HEK293T (cell line): Measurements from ENCODE around the gene ACACB.

Experiments
- CTCF ChIA-PET: fragments of 350-600 bp; formaldehyde crosslinking; extraction: SDS; loops from one replicate; lab custom pipeline; 2021; ENCODE audit warnings: antibody characterized with exemption, inconsistent platforms; lab: Yijun Ruan, JAX
- POLR2A ChIA-PET: fragments of 350-600 bp; formaldehyde crosslinking; extraction: SDS; loops from one replicate; lab custom pipeline; 2020; ENCODE audit warnings: antibody characterized with exemption, inconsistent platforms; lab: Yijun Ruan, JAX
- DNase-seq: peaks from one replicate; pipeline ENCODE4 v3.0.0; 2012; ENCODE audit warnings: mixed read lengths; ENCODE audit errors: extremely low spot score
- ARNT ChIP-seq: fragments of 450-650 bp; IDR thresholded peaks from 2 replicates; pipeline ENCODE4 v1.6.1; 2017; ENCODE audit warnings: mild to moderate bottlenecking
- BHLHE40 ChIP-seq: fragments of 450-650 bp; IDR thresholded peaks from 2 replicates; pipeline ENCODE4 v1.6.1; 2016; ENCODE audit warnings: mild to moderate bottlenecking, moderate library complexity, borderline replicate concordance
- CTBP1 ChIP-seq: fragments of 450-650 bp; IDR thresholded peaks from 2 replicates; pipeline ENCODE4 v1.6.1; 2016; ENCODE audit warnings: borderline replicate concordance
- ELF4 ChIP-seq: fragments of 450-650 bp; IDR thresholded peaks from 2 replicates; pipeline ENCODE4 v1.6.1; 2017; ENCODE audit warnings: antibody characterized with exemption
- FOXA1 ChIP-seq: fragments of 450-650 bp; IDR thresholded peaks from 2 replicates; pipeline ENCODE4 v1.6.1; 2016; ENCODE audit warnings: mild to moderate bottlenecking
- FOXK2 ChIP-seq: fragments of 450-650 bp; IDR thresholded peaks from 2 replicates; pipeline ENCODE4 v1.6.1; 2016; ENCODE audit warnings: mild to moderate bottlenecking
- FOXM1 ChIP-seq: fragments of 450-650 bp; IDR thresholded peaks from 2 replicates; pipeline ENCODE4 v1.6.1; 2017; ENCODE audit warnings: mild to moderate bottlenecking, borderline replicate concordance
- HDGF ChIP-seq: fragments of 450-650 bp; IDR thresholded peaks from 2 replicates; pipeline ENCODE4 v1.6.1; 2017; ENCODE audit warnings: antibody characterized with exemption, borderline replicate concordance
- L3MBTL2 ChIP-seq: fragments of 450-650 bp; conservative IDR thresholded peaks from 2 replicates; pipeline ENCODE4 v1.6.1; 2016; ENCODE audit warnings: mild to moderate bottlenecking
- LEF1 ChIP-seq: fragments of 450-650 bp; IDR thresholded peaks from 2 replicates; pipeline ENCODE4 v1.6.1; 2017; ENCODE audit warnings: mild to moderate bottlenecking, borderline replicate concordance
- NFRKB ChIP-seq: fragments of 450-650 bp; IDR thresholded peaks from 2 replicates; pipeline ENCODE4 v1.6.1; 2016; ENCODE audit warnings: mild to moderate bottlenecking, moderate library complexity
- SP1 ChIP-seq: fragments of 450-650 bp; IDR thresholded peaks from 2 replicates; pipeline ENCODE4 v1.6.1; 2017
- SUZ12 ChIP-seq: fragments of 450-650 bp; IDR thresholded peaks from 2 replicates; pipeline ENCODE4 v1.6.1; 2016; ENCODE audit warnings: mild to moderate bottlenecking
- TARDBP ChIP-seq: fragments of 450-650 bp; IDR thresholded peaks from 2 replicates; pipeline ENCODE4 v1.6.1; 2016
- ZNF384 ChIP-seq: fragments of 450-650 bp; IDR thresholded peaks from 2 replicates; pipeline ENCODE4 v1.6.1; 2016
- TF ChIP-seq, protein P1 (sequence below): fragments of 450-650 bp; IDR thresholded peaks from 2 replicates; pipeline ENCODE4 v1.6.1; 2016

Gene ACACB

DNA sequence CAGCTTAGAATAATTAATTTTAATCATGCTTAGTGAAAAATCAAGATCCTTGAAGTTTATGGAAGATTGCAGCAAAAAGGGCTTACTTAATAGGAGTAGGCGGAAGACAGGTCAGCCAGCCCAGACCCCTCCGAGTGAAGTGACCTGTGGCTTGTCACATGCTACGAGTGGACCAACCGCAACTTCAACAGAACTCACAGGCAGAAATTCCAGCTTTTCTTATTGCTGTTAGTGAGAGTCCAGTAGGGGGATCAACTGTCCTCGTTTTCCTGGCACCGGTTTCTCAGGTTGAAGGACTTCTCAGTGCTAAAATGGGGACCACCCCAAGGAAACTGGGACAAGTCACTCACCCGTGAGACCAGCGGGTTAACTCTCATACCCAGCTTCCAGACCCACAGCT, 72.9 kb downstream of the ACACB start:
- POLR2A ChIA-PET: no interaction called here
- no peak for DNase-seq
- CTCF ChIA-PET: interaction anchor here (0.5 kb wide), 1 partner anchor 77 kb away, joined by 3 read pairs; no protein-coding TSS in a partner anchor
- TF ChIP-seq FOXM1: no peak
- no peak for TF ChIP-seq FOXA1
- no peak for TF ChIP-seq BHLHE40
- no peak for TF ChIP-seq ELF4
- TF ChIP-seq LEF1: no peak
- TF ChIP-seq NFRKB: no peak
- TF ChIP-seq ZNF384: no peak
- TF ChIP-seq HDGF: no peak
- TF ChIP-seq ARNT: no peak
- TF ChIP-seq FOXK2: no peak
- TF ChIP-seq CTBP1: no peak
- no peak for TF ChIP-seq TARDBP
- no peak for TF ChIP-seq L3MBTL2
- TF ChIP-seq SP1: no peak
- TF ChIP-seq SUZ12: no peak
- TF ChIP-seq, protein P1, sequence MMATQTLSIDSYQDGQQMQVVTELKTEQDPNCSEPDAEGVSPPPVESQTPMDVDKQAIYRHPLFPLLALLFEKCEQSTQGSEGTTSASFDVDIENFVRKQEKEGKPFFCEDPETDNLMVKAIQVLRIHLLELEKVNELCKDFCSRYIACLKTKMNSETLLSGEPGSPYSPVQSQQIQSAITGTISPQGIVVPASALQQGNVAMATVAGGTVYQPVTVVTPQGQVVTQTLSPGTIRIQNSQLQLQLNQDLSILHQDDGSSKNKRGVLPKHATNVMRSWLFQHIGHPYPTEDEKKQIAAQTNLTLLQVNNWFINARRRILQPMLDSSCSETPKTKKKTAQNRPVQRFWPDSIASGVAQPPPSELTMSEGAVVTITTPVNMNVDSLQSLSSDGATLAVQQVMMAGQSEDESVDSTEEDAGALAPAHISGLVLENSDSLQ: no peak

DNA sequence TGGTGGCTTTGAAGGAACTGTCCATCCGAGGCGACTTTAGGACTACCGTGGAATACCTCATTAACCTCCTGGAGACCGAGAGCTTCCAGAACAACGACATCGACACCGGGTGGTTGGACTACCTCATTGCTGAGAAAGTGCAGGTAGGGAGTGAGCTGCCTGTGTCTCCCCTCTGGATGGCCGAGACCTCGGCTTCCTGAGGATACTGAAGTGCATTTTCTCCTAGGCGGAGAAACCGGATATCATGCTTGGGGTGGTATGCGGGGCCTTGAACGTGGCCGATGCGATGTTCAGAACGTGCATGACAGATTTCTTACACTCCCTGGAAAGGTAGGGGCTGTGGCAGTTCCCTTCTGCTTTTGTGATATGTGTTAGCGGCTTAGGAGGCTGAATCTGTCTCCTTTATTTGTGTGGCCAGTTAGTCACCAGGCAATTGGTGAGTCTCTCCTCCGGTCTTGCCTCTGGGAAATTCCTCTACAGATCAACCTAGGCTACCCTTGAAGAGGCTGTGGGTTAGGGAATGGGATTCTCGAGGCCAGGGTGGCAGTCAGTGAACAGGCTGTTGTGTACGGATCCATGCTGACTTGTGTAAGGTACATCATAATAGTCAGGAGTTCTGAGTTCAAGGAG, 75.3 kb downstream of the ACACB start:
- no peak for TF ChIP-seq BHLHE40
- no peak for TF ChIP-seq FOXK2
- TF ChIP-seq SUZ12: no peak
- TF ChIP-seq TARDBP: no peak
- no peak for TF ChIP-seq ZNF384
- TF ChIP-seq HDGF: no peak
- no peak for TF ChIP-seq L3MBTL2
- no peak for TF ChIP-seq FOXA1
- no peak for TF ChIP-seq CTBP1
- TF ChIP-seq, protein P1: no peak
- no peak for TF ChIP-seq NFRKB
- no peak for TF ChIP-seq ARNT
- TF ChIP-seq SP1: no peak
- ChIA-PET POLR2A (no interaction called here), CTCF (no interaction called here)
- no peak for DNase-seq

DNA sequence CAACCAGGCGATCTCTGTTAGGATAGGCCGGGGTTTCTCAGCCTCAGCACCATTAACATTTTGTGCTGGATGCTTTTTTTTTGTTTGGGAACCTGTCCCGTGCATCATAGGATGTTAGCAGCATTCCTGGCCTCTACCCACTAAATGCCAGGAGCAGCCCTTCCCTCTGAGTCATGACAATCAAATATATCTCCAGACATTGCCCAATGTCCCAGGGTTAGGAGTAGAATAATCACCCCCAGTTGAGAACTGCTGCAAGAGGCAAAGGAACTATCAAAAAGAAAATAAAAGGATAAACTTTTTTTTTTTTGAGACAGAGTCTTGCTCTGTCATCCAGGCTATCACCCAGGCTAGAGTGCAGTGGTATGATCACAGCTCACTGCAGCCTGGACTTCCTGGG, 76.0 kb downstream of the ACACB start:
- ChIA-PET CTCF (no interaction called here), POLR2A (no interaction called here)
- no peak for TF ChIP-seq TARDBP
- TF ChIP-seq ELF4: no peak
- TF ChIP-seq ARNT: no peak
- TF ChIP-seq FOXA1: no peak
- TF ChIP-seq NFRKB: no peak
- no peak for TF ChIP-seq CTBP1
- no peak for TF ChIP-seq FOXK2
- TF ChIP-seq LEF1: no peak
- TF ChIP-seq FOXM1: no peak
- no peak for TF ChIP-seq HDGF
- TF ChIP-seq SP1: no peak
- DNase-seq: no peak

DNA sequence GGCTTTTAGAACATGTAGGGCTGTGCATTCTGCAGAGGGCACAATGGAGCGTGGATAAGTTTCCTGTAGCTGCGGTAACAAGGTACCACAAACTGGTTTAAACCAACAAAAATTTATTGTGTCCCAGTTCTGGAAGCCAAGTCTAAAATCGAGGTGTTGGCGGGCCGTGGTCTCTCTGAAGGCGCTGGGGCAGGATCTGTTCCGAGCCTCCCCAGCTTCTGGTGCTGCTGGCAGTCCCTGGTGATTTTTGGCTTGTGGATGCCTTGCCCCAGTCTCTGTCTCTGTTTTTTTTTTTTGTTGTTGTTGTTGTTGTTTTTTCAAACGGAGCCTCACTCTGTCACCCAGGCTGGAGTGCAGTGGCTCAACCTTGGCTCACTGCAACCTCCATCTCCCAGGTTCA, 77.5 kb downstream of the ACACB start:
- POLR2A ChIA-PET: no interaction called here
- DNase-seq: no peak
- CTCF ChIA-PET: no interaction called here
- no peak for TF ChIP-seq FOXM1
- TF ChIP-seq SUZ12: no peak
- no peak for TF ChIP-seq L3MBTL2
- TF ChIP-seq ZNF384: no peak

DNA sequence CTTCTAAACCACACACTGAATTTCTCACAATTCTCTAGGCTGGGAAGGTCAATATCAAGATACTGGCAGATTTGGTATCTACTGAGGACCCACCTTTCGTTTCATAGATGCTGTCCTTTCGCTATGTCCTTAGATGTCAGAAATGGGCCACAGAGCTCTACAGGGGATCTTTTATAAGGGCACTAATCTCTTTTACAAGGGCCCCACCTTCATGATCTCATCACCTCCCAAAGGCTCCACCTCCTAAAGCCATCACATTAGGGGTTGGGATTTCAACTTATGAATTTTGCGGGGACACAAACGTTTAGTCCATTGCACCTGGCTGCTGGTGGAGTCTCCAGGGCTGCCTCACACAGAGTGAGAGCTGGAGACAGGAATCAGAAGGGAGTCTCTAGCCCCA, 79.9 kb downstream of the ACACB start:
- ChIA-PET CTCF (interaction anchor here (0.6 kb wide), 1 partner anchor 191 kb away, joined by 3 read pairs; no protein-coding TSS in a partner anchor), POLR2A (no interaction called here)
- TF ChIP-seq CTBP1 (no peak), ELF4 (no peak), HDGF (no peak), TARDBP (no peak), SP1 (no peak), SUZ12 (no peak), BHLHE40 (no peak), ZNF384 (no peak)
- TF ChIP-seq, protein P1: no peak
- DNase-seq: no peak

DNA sequence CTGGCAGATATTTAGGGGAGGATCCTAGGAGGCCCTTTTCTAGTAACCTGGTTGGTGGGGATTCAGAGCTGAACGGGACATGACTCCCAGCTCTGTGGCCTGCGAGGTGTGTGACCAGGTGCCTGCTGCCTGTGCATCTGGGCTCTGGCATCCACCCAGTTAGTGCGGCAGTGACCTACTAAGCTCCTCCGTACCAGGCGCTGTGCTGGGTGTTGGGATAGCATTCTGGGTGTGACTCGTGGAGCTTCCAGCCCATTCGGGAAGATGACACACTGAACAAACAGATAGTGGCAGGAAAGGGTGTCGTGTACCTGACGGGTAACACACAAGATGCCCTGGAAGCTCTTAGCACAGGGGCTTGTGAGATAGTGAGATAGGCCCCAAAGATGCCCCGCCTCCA, 80.9 kb downstream of the ACACB start:
- TF ChIP-seq NFRKB (no peak), ELF4 (no peak), SP1 (no peak), ZNF384 (no peak), HDGF (no peak)
- DNase-seq: no peak
- CTCF ChIA-PET: no interaction called here
- POLR2A ChIA-PET: no interaction called here

DNA sequence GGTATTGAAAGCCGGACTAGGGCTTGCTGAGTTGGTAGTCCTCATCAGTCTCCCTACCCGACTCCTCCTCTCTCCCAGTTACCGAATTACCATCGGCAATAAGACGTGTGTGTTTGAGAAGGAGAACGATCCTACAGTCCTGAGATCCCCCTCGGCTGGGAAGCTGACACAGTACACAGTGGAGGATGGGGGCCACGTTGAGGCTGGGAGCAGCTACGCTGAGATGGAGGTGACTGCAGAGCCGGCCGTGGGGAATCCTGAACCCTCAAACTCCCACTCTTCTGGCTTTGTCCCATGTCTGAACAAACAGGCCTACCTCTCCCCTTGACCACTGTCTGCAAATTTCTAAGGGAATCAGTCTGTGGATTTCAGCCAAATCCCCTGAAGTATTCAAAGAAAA, 82.9 kb downstream of the ACACB start:
- ChIA-PET CTCF (no interaction called here), POLR2A (no interaction called here)
- DNase-seq: no peak
- TF ChIP-seq ARNT: no peak
- TF ChIP-seq L3MBTL2: no peak
- TF ChIP-seq SP1: no peak
- no peak for TF ChIP-seq CTBP1
- no peak for TF ChIP-seq TARDBP
- TF ChIP-seq FOXA1: no peak
- TF ChIP-seq, protein P1: no peak
- TF ChIP-seq NFRKB: no peak
- no peak for TF ChIP-seq HDGF
- no peak for TF ChIP-seq ELF4
- TF ChIP-seq FOXM1: no peak
- no peak for TF ChIP-seq BHLHE40
- no peak for TF ChIP-seq SUZ12
